K562 (cell line): Measurements from ENCODE around the gene TESK2. TPM values are rescaled to one million over a fixed set of nuclear protein-coding genes. Genes with fewer than 3 reads are reported as not detected.

Source experiments
- ATAC-seq: fragments of 200-7000 bp; cut with Tn5 transposase; 3 replicates; pipeline ENCODE4 v1.9.1; 2020; ENCODE audit warnings: moderate library complexity
- BruUV-seq: library from RNA; stranded (reverse); fragments of 400-500 nt; replicated peaks from 2 replicates; lab custom pipeline; 2021; lab: Mats Ljungman, UMichigan
- CTCF ChIA-PET: fragments of 300-600 bp; formaldehyde crosslinking; extraction: SDS; loops from one replicate; lab custom pipeline; 2021; ENCODE audit warnings: low intra/inter-chr PET ratio; lab: Yijun Ruan, JAX
- POLR2A ChIA-PET: fragments of 300-600, 350-650 bp; sonication (Branson Sonifier 250); formaldehyde crosslinking; extraction: SDS; loops from one replicate; lab custom pipeline; 2021; ENCODE audit warnings: antibody characterized with exemption, inconsistent platforms; lab: Yijun Ruan, JAX
- DNase-seq, 4 experiments: peaks; one replicate each; pipeline versions ENCODE4 v3.0.0 to v3.0.0-alpha.2; 2011 to 2018; ENCODE audit warnings: low spot score in 3 of 4, mixed read lengths in 3 of 4; ENCODE audit errors: extremely low read depth in 1 of 4
- FAIRE-seq: peaks from 2 replicates; lab custom pipeline; 2011; peaks lifted over from hg19 to GRCh38; lab: Jason Lieb, UNC
- H2AFZ ChIP-seq: 2 replicates; pipeline ENCODE4 v1.6.0; 2011; ENCODE audit warnings: low read depth, low read length, control low read depth, inconsistent platforms
- H3K27ac ChIP-seq: fragments of 200-600 bp; 3 replicates; pipeline ENCODE4 v1.8.0; 2011; ENCODE audit warnings: low read depth, mild to moderate bottlenecking, control low read depth, inconsistent platforms, low read length, moderate library complexity, mixed read lengths; ENCODE audit errors: extremely low read depth
- H3K27me3 ChIP-seq, 2 experiments: fragments of 300-600 bp in 1 of 2; 2 replicates in 1 of 2; 3 replicates in 1 of 2; pipeline versions ENCODE4 v1.6.0 to v1.8.0; 2011; ENCODE audit warnings: inconsistent platforms in 2 of 2, low read length in 2 of 2, mild to moderate bottlenecking in 1 of 2, mixed read lengths in 1 of 2, moderate library complexity in 1 of 2; ENCODE audit not compliant: control insufficient read depth in 2 of 2, insufficient read depth in 2 of 2
- H3K36me3 ChIP-seq: fragments of 300-600 bp; 3 replicates; pipeline ENCODE4 v1.8.0; 2011; ENCODE audit warnings: mild to moderate bottlenecking, low read length, inconsistent platforms; ENCODE audit not compliant: control insufficient read depth, insufficient read depth
- H3K4me1 ChIP-seq, 2 experiments: fragments of 200-600 bp in 1 of 2; replicated peaks in 1 of 2; 2 replicates in 1 of 2; 3 replicates in 1 of 2; pipeline versions ENCODE4 v1.5.1 to v1.8.0; 2011; ENCODE audit warnings: inconsistent platforms in 2 of 2, low read length in 2 of 2, mild to moderate bottlenecking in 1 of 2, mixed read lengths in 1 of 2, moderate library complexity in 1 of 2; ENCODE audit not compliant: control insufficient read depth in 2 of 2, insufficient read depth in 2 of 2
- H3K4me2 ChIP-seq: 2 replicates; pipeline ENCODE4 v1.6.1; 2011; ENCODE audit warnings: low read length, control low read depth, inconsistent platforms, mixed read lengths; ENCODE audit not compliant: insufficient read depth
- H3K4me3 ChIP-seq: fragments of 200-600 bp; sonication (generic), shearing (Covaris generic); 2 replicates; pipeline ENCODE4 v1.5.1; 2016; ENCODE audit warnings: control low read depth, inconsistent platforms
- H3K79me2 ChIP-seq: fragments of 200-600 bp; 3 replicates; pipeline ENCODE4 v1.8.0; 2011; ENCODE audit warnings: low read length, inconsistent platforms; ENCODE audit not compliant: control insufficient read depth, insufficient read depth
- H3K9ac ChIP-seq, 2 experiments: 2 replicates each; pipeline versions ENCODE4 v1.6.0 to v1.6.1; 2011; ENCODE audit warnings: low read depth in 2 of 2, low read length in 2 of 2, control low read depth in 1 of 2, inconsistent platforms in 1 of 2, mild to moderate bottlenecking in 1 of 2, mixed read lengths in 1 of 2; ENCODE audit not compliant: insufficient read depth in 1 of 2
- H3K9me1 ChIP-seq: one replicate; pipeline ENCODE4 v1.6.0; 2011; ENCODE audit warnings: inconsistent platforms, mild to moderate bottlenecking, low read length, moderate library complexity; ENCODE audit not compliant: control insufficient read depth, insufficient read depth
- H3K9me3 ChIP-seq: replicated peaks from 2 replicates; pipeline ENCODE4 v1.5.1; 2011; ENCODE audit warnings: low read depth, low read length, inconsistent platforms; ENCODE audit not compliant: control insufficient read depth, insufficient read depth
- H4K20me1 ChIP-seq: replicated peaks from 2 replicates; pipeline ENCODE4 v1.6.1; 2011; ENCODE audit warnings: low read length, inconsistent platforms, mixed read lengths; ENCODE audit not compliant: control insufficient read depth, insufficient read depth
- ARHGAP35 ChIP-seq: fragments of 450-650 bp; IDR thresholded peaks from 2 replicates; pipeline ENCODE4 v1.6.1; 2018; ENCODE audit not compliant: partially characterized antibody
- FOSL1 ChIP-seq: fragments of 200-800 bp; sonication (Bioruptor generic); conservative IDR thresholded peaks from 2 replicates; pipeline ENCODE4 v1.6.1; 2016; ENCODE audit warnings: missing genetic modification characterization, missing compliant biosample characterization
- GTF2E2 ChIP-seq: fragments of 200-800 bp; sonication (Bioruptor generic); IDR thresholded peaks from 2 replicates; pipeline ENCODE4 v1.6.1; 2016; ENCODE audit warnings: missing genetic modification characterization, missing compliant biosample characterization
- HDAC8 ChIP-seq: fragments of 450-650 bp; IDR thresholded peaks from 2 replicates; pipeline ENCODE4 v1.6.1; 2016; ENCODE audit warnings: mild to moderate bottlenecking, missing genetic modification characterization, moderate library complexity, missing compliant biosample characterization
- KLF10 ChIP-seq: fragments of 250-450 bp; sonication (Bioruptor Pico); IDR thresholded peaks from 2 replicates; pipeline ENCODE4 v1.6.1; 2021; ENCODE audit warnings: matching md5 sums
- MEF2A ChIP-seq: IDR thresholded peaks from 2 replicates; pipeline ENCODE4 v1.6.1; 2011; ENCODE audit warnings: low read depth, mild to moderate bottlenecking, low read length, moderate library complexity; ENCODE audit not compliant: control insufficient read depth
- MYNN ChIP-seq, 2 experiments: sonication (generic); formaldehyde crosslinking in 1 of 2; IDR thresholded peaks; 2 replicates each; pipeline versions ENCODE4 v1.5.0 to v1.6.1; 2016 to 2020; ENCODE audit warnings: antibody characterized with exemption in 1 of 2, missing genetic modification reagents in 1 of 2
- NFYB ChIP-seq: IDR thresholded peaks from 2 replicates; pipeline ENCODE4 v1.6.1; 2011; ENCODE audit warnings: mild to moderate bottlenecking, moderate library complexity; ENCODE audit not compliant: insufficient read length; ENCODE audit errors: extremely low read depth
- PCBP1 ChIP-seq: fragments of 200-400 bp; formaldehyde crosslinking; IDR thresholded peaks from 2 replicates; pipeline ENCODE4 v1.6.1; 2018; ENCODE audit warnings: mild to moderate bottlenecking, low read depth, low read length; ENCODE audit not compliant: poor library complexity, severe bottlenecking
- STAG1 ChIP-seq: sonication (generic); formaldehyde crosslinking; IDR thresholded peaks from 2 replicates; pipeline ENCODE4 v1.5.0; 2020; ENCODE audit warnings: missing genetic modification reagents, borderline replicate concordance
- ZC3H4 ChIP-seq: sonication (generic); formaldehyde crosslinking; IDR thresholded peaks from 2 replicates; pipeline ENCODE4 v1.9.0; 2021; ENCODE audit warnings: missing genetic modification reagents, borderline replicate concordance
- ZNF780A ChIP-seq: fragments of 250-450 bp; sonication (Bioruptor Pico); IDR thresholded peaks from 2 replicates; pipeline ENCODE4 v1.5.0; 2021; ENCODE audit warnings: mild to moderate bottlenecking
- in situ Hi-C: fragments of 300-500 bp; cut with MboI; formaldehyde crosslinking; loops from 4 replicates; pipeline ENCODE4 v1.15.0; 2018; ENCODE audit warnings: inconsistent platforms, mixed read lengths
- intact Hi-C: fragments of 100-400 bp; cut with micrococcal nuclease; formaldehyde crosslinking; loops from 2 replicates; pipeline ENCODE4 v1.14.2; 2022
- polyA plus RNA-seq, 8 experiments: library from polyadenylated mRNA; depleted of rRNA in 4 of 8; stranded (reverse) in 5 of 8; unstranded in 3 of 8; fragments of >200 nt; fragmentation: Nextera tagmentation in 2 of 8; fragmentation: Illumina TruSeq in 1 of 8; extraction: Ambion mirVana in 2 of 8; extraction: Trizol in 1 of 8; gene quantifications; 2 replicates each; pipeline versions ENCODE4 v1.2.1 to v1.2.3, GENCODE V29; 2011 to 2014; ENCODE audit warnings: inconsistent platforms in 1 of 8, missing spikeins in 1 of 8
- total RNA-seq, 7 experiments: library from RNA; depleted of rRNA in 6 of 7; stranded (reverse); fragments of >200 nt in 6 of 7; fragmentation: Illumina TruSeq in 2 of 7; extraction: Trizol in 2 of 7; gene quantifications; 2 replicates each; pipeline versions ENCODE4 v1.2.1 to v1.2.3, GENCODE V29; 2011 to 2021; ENCODE audit warnings: low replicate concordance in 1 of 7
- TF ChIP-seq, protein P1 (sequence below): sonication (generic); formaldehyde crosslinking; IDR thresholded peaks from 2 replicates; pipeline ENCODE4 v1.8.0; 2022; ENCODE audit warnings: mild to moderate bottlenecking, missing genetic modification reagents
- TF ChIP-seq, protein P2 (sequence below): IDR thresholded peaks from 2 replicates; pipeline ENCODE4 v1.6.1; 2016; ENCODE audit warnings: missing genetic modification characterization, missing compliant biosample characterization
- TF ChIP-seq, protein P3 (sequence below), 2 experiments: fragments of 250-450 bp in 1 of 2; fragments of 450-650 bp in 1 of 2; sonication (Bioruptor Pico) in 1 of 2; IDR thresholded peaks; 2 replicates each; pipeline versions ENCODE4 v1.6.1 to v1.8.0; 2016 to 2021; ENCODE audit warnings: mild to moderate bottlenecking in 2 of 2, moderate library complexity in 2 of 2, missing compliant biosample characterization in 1 of 2, missing genetic modification characterization in 1 of 2
- TF ChIP-seq, protein P4 (sequence below): fragments of 450-650 bp; formaldehyde crosslinking; IDR thresholded peaks from 2 replicates; pipeline ENCODE4 v1.4.0; 2022; ENCODE audit warnings: missing genetic modification characterization
- TF ChIP-seq, protein P5 (sequence below): sonication (generic); IDR thresholded peaks from 2 replicates; pipeline ENCODE4 v1.6.1; 2016

The TESK2 gene
- total and polyA plus RNA-seq, 9 of the 15 experiments (the other 6 are each of a cell fraction or from before 2014, with no cell fraction given) = 1.6 to 5.3 (median 3.7) TPM

DNA sequence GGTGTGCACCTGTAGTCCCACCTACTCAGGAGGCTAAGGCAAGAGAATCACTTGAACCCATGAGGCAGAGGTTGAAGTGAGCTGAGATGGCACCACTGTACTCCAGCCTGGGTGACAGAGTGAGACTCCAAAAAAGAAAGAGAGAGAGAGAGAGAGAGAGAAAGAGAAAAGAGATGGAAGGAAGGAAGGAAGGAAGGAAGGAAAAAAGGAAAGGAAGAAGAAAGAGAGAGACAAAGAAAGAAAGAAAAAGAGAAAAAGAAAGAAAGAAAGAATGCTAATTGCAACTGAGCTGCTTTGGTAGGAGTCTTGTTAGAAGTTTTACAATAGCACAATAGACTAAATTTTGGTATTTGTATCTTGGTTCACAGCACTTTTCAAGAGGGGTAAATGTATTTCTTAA is 25.7 kb downstream of the TESK2 start:
- no peak for FAIRE-seq

More for the DNA sequence above, 25.7 kb downstream of the TESK2 start:
- H3K79me2 ChIP-seq = no peaks in the 10 kb centered on the region
- CTCF ChIA-PET = no interaction called here
- no peak for ATAC-seq
- POLR2A ChIA-PET = interaction anchor here (1.0 kb wide), 1 partner anchor 13 kb away, joined by 3 read pairs; no protein-coding TSS in a partner anchor
- H3K4me1 ChIP-seq = no peaks in the 10 kb centered on the region
- intact Hi-C loops = no loop called here
- no peaks in the 10 kb centered on the region for H3K36me3 ChIP-seq
- no peaks in the 10 kb centered on the region for H3K27me3 ChIP-seq
- BruUV-seq = no TSS peak
- no peak overlapping the region for H2AFZ ChIP-seq
- in situ Hi-C loops = no loop called here
- H3K27ac ChIP-seq = no peak overlapping the region
- no peak for DNase-seq
- no peak overlapping the region for H3K4me3 ChIP-seq
- H4K20me1 ChIP-seq = no peaks in the 10 kb centered on the region
- TF ChIP-seq, protein P1, sequence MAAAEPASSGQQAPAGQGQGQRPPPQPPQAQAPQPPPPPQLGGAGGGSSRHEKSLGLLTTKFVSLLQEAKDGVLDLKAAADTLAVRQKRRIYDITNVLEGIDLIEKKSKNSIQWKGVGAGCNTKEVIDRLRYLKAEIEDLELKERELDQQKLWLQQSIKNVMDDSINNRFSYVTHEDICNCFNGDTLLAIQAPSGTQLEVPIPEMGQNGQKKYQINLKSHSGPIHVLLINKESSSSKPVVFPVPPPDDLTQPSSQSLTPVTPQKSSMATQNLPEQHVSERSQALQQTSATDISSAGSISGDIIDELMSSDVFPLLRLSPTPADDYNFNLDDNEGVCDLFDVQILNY (CRISPR knock-in tag) = no peak
- TF ChIP-seq, protein P2, sequence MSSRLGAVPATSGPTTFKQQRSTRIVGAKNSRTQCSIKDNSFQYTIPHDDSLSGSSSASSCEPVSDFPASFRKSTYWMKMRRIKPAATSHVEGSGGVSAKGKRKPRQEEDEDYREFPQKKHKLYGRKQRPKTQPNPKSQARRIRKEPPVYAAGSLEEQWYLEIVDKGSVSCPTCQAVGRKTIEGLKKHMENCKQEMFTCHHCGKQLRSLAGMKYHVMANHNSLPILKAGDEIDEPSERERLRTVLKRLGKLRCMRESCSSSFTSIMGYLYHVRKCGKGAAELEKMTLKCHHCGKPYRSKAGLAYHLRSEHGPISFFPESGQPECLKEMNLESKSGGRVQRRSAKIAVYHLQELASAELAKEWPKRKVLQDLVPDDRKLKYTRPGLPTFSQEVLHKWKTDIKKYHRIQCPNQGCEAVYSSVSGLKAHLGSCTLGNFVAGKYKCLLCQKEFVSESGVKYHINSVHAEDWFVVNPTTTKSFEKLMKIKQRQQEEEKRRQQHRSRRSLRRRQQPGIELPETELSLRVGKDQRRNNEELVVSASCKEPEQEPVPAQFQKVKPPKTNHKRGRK (tag) = peak; percentile 78; the same call in 1 of the 2 replicates
- TF ChIP-seq ZC3H4 (CRISPR knock-in tag) (no peak), MYNN (IDR thresholded peaks at IDR 0.05) (no peak), MYNN (CRISPR knock-in tag; IDR thresholded peaks at IDR 0.05) (no peak), STAG1 (no peak), FOSL1 (tag) (no peak), MEF2A (no peak), NFYB (no peak), HDAC8 (no peak), ZNF780A (CRISPR knock-in tag) (no peak), ARHGAP35 (peak; percentile 29), KLF10 (CRISPR knock-in tag) (no peak), GTF2E2 (no peak), PCBP1 (no peak)
- TF ChIP-seq, protein P3, sequence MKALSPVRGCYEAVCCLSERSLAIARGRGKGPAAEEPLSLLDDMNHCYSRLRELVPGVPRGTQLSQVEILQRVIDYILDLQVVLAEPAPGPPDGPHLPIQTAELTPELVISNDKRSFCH (CRISPR knock-in tag; IDR thresholded peaks at IDR 0.05) = no peak
- TF ChIP-seq, protein P3 (tag; IDR thresholded peaks at IDR 0.05) = no peak
- TF ChIP-seq, protein P4, sequence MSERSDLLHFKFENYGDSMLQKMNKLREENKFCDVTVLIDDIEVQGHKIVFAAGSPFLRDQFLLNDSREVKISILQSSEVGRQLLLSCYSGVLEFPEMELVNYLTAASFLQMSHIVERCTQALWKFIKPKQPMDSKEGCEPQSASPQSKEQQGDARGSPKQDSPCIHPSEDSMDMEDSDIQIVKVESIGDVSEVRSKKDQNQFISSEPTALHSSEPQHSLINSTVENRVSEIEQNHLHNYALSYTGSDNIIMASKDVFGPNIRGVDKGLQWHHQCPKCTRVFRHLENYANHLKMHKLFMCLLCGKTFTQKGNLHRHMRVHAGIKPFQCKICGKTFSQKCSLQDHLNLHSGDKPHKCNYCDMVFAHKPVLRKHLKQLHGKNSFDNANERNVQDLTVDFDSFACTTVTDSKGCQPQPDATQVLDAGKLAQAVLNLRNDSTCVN = 0 out of 2 replicates have a peak, but pooled peaks have one; percentile 66
- TF ChIP-seq, protein P5, sequence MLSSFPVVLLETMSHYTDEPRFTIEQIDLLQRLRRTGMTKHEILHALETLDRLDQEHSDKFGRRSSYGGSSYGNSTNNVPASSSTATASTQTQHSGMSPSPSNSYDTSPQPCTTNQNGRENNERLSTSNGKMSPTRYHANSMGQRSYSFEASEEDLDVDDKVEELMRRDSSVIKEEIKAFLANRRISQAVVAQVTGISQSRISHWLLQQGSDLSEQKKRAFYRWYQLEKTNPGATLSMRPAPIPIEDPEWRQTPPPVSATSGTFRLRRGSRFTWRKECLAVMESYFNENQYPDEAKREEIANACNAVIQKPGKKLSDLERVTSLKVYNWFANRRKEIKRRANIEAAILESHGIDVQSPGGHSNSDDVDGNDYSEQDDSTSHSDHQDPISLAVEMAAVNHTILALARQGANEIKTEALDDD = no peak
- no peak overlapping the region for H3K9ac ChIP-seq
- no peaks in the 10 kb centered on the region for H3K9me1 ChIP-seq
- H3K4me2 ChIP-seq = no peak overlapping the region
- no peaks in the 10 kb centered on the region for H3K9me3 ChIP-seq
